ENCODE data around the gene FAM163A. TPM values are rescaled to one million over a fixed set of nuclear protein-coding genes. Genes with fewer than 3 reads are reported as not detected.

FAM163A gene
- total RNA-seq, 1 experiment from 2014 or later, result 0.46 TPM

GRCh38 chr1:179831225-179831624 is 88.1 kb downstream of the FAM163A start:
- no peak overlapping the region for H3K27ac Mint-ChIP-seq
- H3K9ac ChIP-seq (ENCODE audit: extremely low read depth, insufficient read length, low read length), result no peak overlapping the region
- peaks cover 0 to 3% (median 2%) of the 10 kb centered on the region in 3 experiments; a peak in 3 of 7 replicates for H3K36me3 Mint-ChIP-seq (ENCODE audit: insufficient read depth in 1 of 3, low read depth in 3 of 3)
- no peak overlapping the region for H4K5ac ChIP-seq (ENCODE audit: insufficient read length, low read depth, low read length)
- no peak overlapping the region for H3K4me2 ChIP-seq (ENCODE audit: insufficient read depth, insufficient read length, low read length)
- H3K4me1 Mint-ChIP-seq, result peaks cover 22 to 31% of the 10 kb centered on the region in 2 experiments
- no peak overlapping the region for H3T11ph ChIP-seq (ENCODE audit: low read length)
- no peaks in the 10 kb centered on the region for H3K27me3 ChIP-seq (ENCODE audit: insufficient read depth, low read length)
- no peaks in the 10 kb centered on the region for H3K23me2 ChIP-seq (ENCODE audit: insufficient read length, low read depth, low read length, poor library complexity, severe bottlenecking)
- H3K18ac ChIP-seq (ENCODE audit: insufficient read length, low read depth, low read length), result no peak overlapping the region
- no peak overlapping the region for H2BK15ac ChIP-seq (ENCODE audit: low read depth, low read length)
- DNase-seq, result no peak
- H4K20me1 ChIP-seq (ENCODE audit: control insufficient read depth, insufficient read depth, insufficient read length), result no peaks in the 10 kb centered on the region
- H4K8ac ChIP-seq (replicated peaks; ENCODE audit: insufficient read length, low read depth, low read length), result no peak overlapping the region
- H3K79me1 ChIP-seq (ENCODE audit: insufficient read depth, low read depth, low read length, poor library complexity, severe bottlenecking), result no peaks in the 10 kb centered on the region
- H4K91ac ChIP-seq (ENCODE audit: insufficient read length, low read depth, low read length), result no peak overlapping the region
- no peak overlapping the region for H3K56ac ChIP-seq (ENCODE audit: insufficient read length, low read depth, low read length)
- H3K9me3 Mint-ChIP-seq, result no peaks in the 10 kb centered on the region
- H2AFZ ChIP-seq (ENCODE audit: low read length), result no peak overlapping the region
- no peak overlapping the region for H2BK20ac ChIP-seq (ENCODE audit: low read depth, low read length, poor library complexity, severe bottlenecking)
- H3K27ac ChIP-seq (ENCODE audit: insufficient read length, low read depth, low read length), result no peak overlapping the region
- peaks cover 2% of the 10 kb centered on the region; the same call in 1 of the 2 replicates for H3K27me3 Mint-ChIP-seq (ENCODE audit: low read depth)
- H3K9me3 ChIP-seq (ENCODE audit: control insufficient read depth, low read depth, low read length), result no peaks in the 10 kb centered on the region
- WGBS (ENCODE audit: extremely low coverage, insufficient read length, low lambda C conversion rate), result no CpG with 5 or more reads among the region's 3 CpGs
- no peaks in the 10 kb centered on the region for H3K79me2 ChIP-seq (ENCODE audit: insufficient read depth, low read length)
- H2BK12ac ChIP-seq (ENCODE audit: insufficient read length, low read depth, low read length), result no peak overlapping the region
- H2BK5ac ChIP-seq (ENCODE audit: insufficient read length, low read length), result no peak overlapping the region
- H2AK5ac ChIP-seq (ENCODE audit: insufficient read length, low read length), result no peak overlapping the region
- no peak for TF ChIP-seq CTCF (conservative IDR thresholded peaks at IDR 0.05)
- H3K23ac ChIP-seq (ENCODE audit: insufficient read length, low read depth, low read length), result no peak overlapping the region
- no peak overlapping the region for H3K4me3 Mint-ChIP-seq
- H2BK120ac ChIP-seq (ENCODE audit: low read depth, low read length, poor library complexity, severe bottlenecking), result no peak overlapping the region
- H3K4ac ChIP-seq (ENCODE audit: low read depth, low read length), result no peak overlapping the region
- H3K14ac ChIP-seq (ENCODE audit: insufficient read depth, low read length), result no peak overlapping the region
- H3K4me1 ChIP-seq (ENCODE audit: insufficient read depth, low read length), result no peaks in the 10 kb centered on the region

Data from H9 (cell line).